Spleen (tissue), 11 donors: ENCODE measurements around the gene GGPS1. TPM values are rescaled to one million over a fixed set of nuclear protein-coding genes. Genes with fewer than 3 reads are reported as not detected.
"Not testable (repeated sequence)": the region's sequence is repeated elsewhere in the genome, so short reads cannot be mapped to it uniquely, and the experiment has no call there.

Source experiments
- DNase-seq: peaks from one replicate; pipeline ENCODE4 v3.0.0-alpha.2; 2020
- H3K27ac ChIP-seq, 8 donors: fragments of 200-600 bp; sonication (generic) in 7 of 8; 1 replicate in 4 of 8; 2 replicates in 4 of 8; pipeline versions ENCODE4 v1.5.0 to v1.8.0; 2016 to 2021; ENCODE audit warnings: inconsistent platforms in 4 of 8, mild to moderate bottlenecking in 4 of 8, moderate library complexity in 1 of 8
- H3K27me3 ChIP-seq, 7 donors: fragments of 200-600 bp; sonication (generic) in 6 of 7; replicated peaks in 1 of 7; 1 replicate in 4 of 7; 2 replicates in 3 of 7; pipeline versions ENCODE4 v1.5.0 to v1.8.0; 2016 to 2021; ENCODE audit warnings: inconsistent platforms in 3 of 7, mild to moderate bottlenecking in 1 of 7
- H3K36me3 ChIP-seq, 6 donors: fragments of 200-600 bp; sonication (generic) in 5 of 6; 1 replicate in 4 of 6; 2 replicates in 2 of 6; pipeline versions ENCODE4 v1.5.0 to v1.8.0; 2016 to 2021; ENCODE audit warnings: inconsistent platforms in 2 of 6
- H3K4me1 ChIP-seq, 6 donors: fragments of 200-600 bp; sonication (generic) in 5 of 6; 1 replicate in 3 of 6; 2 replicates in 3 of 6; pipeline versions ENCODE4 v1.5.0 to v1.8.0; 2016 to 2021; ENCODE audit warnings: inconsistent platforms in 3 of 6
- H3K4me3 ChIP-seq, 8 donors: fragments of 200-600 bp; sonication (generic) in 7 of 8; 1 replicate in 4 of 8; 2 replicates in 4 of 8; pipeline versions ENCODE4 v1.5.0 to v1.8.0; 2016 to 2021; ENCODE audit warnings: inconsistent platforms in 4 of 8, mild to moderate bottlenecking in 4 of 8, moderate library complexity in 2 of 8
- H3K9me3 ChIP-seq, 8 donors: fragments of 200-600 bp; sonication (generic) in 7 of 8; 1 replicate in 4 of 8; 2 replicates in 4 of 8; pipeline versions ENCODE4 v1.5.0 to v1.8.0; 2016 to 2021; ENCODE audit warnings: inconsistent platforms in 4 of 8
- POLR2A ChIP-seq, 3 donors: fragments of 450-650 bp; IDR thresholded peaks; one replicate each; pipeline ENCODE4 v1.5.1; 2017; ENCODE audit warnings: antibody characterized with exemption in 3 of 3, mild to moderate bottlenecking in 1 of 3
- POLR2AphosphoS5 ChIP-seq, 3 donors: sonication (generic); formaldehyde crosslinking; IDR thresholded peaks; one replicate each; pipeline ENCODE4 v1.5.1; 2017; ENCODE audit warnings: antibody characterized with exemption in 3 of 3
- WGBS, 5 donors: extraction: QIAGEN DNeasy Blood & Tissue Kit in 3 of 5; methylation state at CpG; one replicate each; pipeline versions ENCODE4 v1.1.5 to v1.1.7; 2013 to 2018; 5-methylcytosine and 5-hydroxymethylcytosine counted together
- intact Hi-C: fragments of 100-400 bp; cut with DNase I; formaldehyde crosslinking; loops from one replicate; pipeline ENCODE4 v1.15.0; 2023; ENCODE audit warnings: low total_unique reads
- polyA plus RNA-seq, 3 donors: library from polyadenylated mRNA; stranded (reverse); fragments of 200-250 nt; gene quantifications; one replicate each; pipeline ENCODE4 v1.2.1, GENCODE V29; 2013
- total RNA-seq, 7 donors: library from RNA; depleted of rRNA in 3 of 7; stranded (reverse); fragments of >200 nt in 3 of 7; fragmentation: NEBNext Ultra II Directional in 4 of 7; extraction: Animal tissue kit (Norgen Biotek cat#: 25700) in 4 of 7; gene quantifications; one replicate each; pipeline versions ENCODE4 v1.1.0 to v1.2.1, GENCODE V29; 2016 to 2021
- TF ChIP-seq, protein P1 (sequence below), 11 experiments: fragments of 200-600 bp in 7 of 11; fragments of 450-650 bp in 4 of 11; sonication (generic) in 4 of 11; IDR thresholded peaks in 8 of 11; conservative IDR thresholded peaks in 3 of 11; 1 replicate in 7 of 11; 2 replicates in 4 of 11; pipeline versions ENCODE4 v1.4.0 to v1.8.0; 2016 to 2021; ENCODE audit warnings: antibody characterized with exemption in 11 of 11, inconsistent platforms in 4 of 11, mild to moderate bottlenecking in 1 of 11
- donor health status: healthy with polysubstance abuse.
- donor health status: DM: no; HTN: no; CAD: no; lungs with moderate emphysema.
- donor health status: DM: no; HTN: no; CAD: no.
- donor health status: Bipolar disorder and iron deficiency.
- donor health status: healthy.
- donor health status: DM: no; HTN: no; CAD: no.
- donor health status: DM: yes; HTN: yes; CAD: no.

Gene GGPS1
- total and polyA plus RNA-seq, 10 donors, result 23.6 to 34.9 (median 25.8) TPM

DNA sequence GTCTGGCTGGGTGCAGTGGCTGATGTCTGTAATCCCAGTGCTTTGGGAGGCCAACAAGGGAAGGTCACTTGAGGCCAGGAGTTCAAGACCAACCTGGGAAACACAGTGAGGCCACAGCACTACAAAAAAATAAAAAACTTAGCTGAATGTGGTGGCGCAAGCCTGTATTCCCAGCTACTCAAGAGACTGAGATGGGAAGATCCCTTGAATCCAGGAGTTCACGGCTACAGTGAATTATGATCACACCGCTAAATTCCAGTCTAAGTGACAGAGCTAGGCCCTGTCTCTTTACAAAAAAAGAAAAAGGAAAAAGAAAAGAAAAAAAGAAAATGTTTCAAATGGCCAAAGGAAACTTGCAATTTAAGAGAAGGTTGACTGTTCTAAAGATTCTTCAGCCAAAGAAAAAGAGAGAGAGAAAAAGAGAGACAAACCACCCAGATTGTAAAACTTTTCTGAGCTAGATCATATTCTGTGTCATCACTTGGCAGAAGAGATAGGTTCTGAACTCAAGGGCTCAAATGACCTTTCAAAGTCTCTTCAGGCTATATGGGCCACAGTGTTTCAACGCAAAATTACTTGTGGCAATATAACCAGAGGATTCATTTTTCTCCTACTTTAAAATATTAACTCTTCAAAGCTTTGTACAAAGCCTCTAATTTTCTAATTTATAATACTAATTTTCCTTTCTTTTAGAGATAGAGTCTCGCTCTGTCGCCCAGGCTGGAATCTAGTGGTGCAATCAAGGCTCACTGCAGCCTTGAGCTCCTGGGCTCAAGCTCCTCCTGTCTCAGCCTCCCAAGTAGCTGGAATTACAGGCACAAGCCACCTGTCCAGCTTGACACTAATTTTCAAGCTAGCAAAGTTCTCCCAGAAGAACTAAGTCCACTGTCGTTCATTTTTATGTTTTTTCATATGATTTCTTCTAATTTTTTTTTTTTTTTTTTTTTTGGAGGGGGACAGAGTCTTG lies 20.9 kb upstream of the GGPS1 start:
- H3K9me3 ChIP-seq, result no peaks in the 10 kb centered on the region
- DNase-seq, result no peak
- peak overlapping the region in 1 of 8 donors; percentile 22 for H3K27ac ChIP-seq
- TF ChIP-seq, protein P1, sequence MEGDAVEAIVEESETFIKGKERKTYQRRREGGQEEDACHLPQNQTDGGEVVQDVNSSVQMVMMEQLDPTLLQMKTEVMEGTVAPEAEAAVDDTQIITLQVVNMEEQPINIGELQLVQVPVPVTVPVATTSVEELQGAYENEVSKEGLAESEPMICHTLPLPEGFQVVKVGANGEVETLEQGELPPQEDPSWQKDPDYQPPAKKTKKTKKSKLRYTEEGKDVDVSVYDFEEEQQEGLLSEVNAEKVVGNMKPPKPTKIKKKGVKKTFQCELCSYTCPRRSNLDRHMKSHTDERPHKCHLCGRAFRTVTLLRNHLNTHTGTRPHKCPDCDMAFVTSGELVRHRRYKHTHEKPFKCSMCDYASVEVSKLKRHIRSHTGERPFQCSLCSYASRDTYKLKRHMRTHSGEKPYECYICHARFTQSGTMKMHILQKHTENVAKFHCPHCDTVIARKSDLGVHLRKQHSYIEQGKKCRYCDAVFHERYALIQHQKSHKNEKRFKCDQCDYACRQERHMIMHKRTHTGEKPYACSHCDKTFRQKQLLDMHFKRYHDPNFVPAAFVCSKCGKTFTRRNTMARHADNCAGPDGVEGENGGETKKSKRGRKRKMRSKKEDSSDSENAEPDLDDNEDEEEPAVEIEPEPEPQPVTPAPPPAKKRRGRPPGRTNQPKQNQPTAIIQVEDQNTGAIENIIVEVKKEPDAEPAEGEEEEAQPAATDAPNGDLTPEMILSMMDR (IDR thresholded peaks at IDR 0.05 in 8 of 11, conservative IDR thresholded peaks at IDR 0.05 in 3 of 11), result no peak
- no peak for TF ChIP-seq POLR2AphosphoS5 (IDR thresholded peaks at IDR 0.05)
- TF ChIP-seq POLR2A (IDR thresholded peaks at IDR 0.05), result no peak
- H3K36me3 ChIP-seq, result peaks cover 0 to 19% (median 0%) of the 10 kb centered on the region in 6 donors
- peaks cover 31 to 86% (median 73%) of the 10 kb centered on the region in 6 donors for H3K4me1 ChIP-seq
- H3K4me3 ChIP-seq, result no peak overlapping the region
- no peaks in the 10 kb centered on the region for H3K27me3 ChIP-seq
- 87 to 94% (median 90%) methylated on average over 7 of the region's 7 CpGs for WGBS, 5 donors
- intact Hi-C loops, result no loop called here

DNA sequence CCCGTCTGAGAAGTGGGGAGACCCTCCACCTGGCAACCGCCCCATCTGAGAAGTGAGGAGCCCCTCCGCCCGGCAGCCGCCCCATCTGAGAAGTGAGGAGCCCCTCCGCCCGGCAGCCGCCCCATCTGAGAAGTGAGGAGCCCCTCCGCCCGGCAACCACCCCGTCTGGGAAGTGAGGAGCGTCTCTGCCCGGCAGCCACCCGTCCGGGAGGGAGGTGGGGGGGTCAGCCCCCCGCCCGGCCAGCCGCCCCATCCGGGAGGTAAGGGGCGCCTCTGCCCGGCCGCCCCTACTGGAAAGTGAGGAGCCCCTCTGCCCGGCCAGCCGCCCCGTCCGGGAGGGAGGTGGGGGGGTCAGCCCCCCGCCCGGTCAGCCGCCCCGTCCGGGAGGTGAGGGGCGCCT lies 19.2 kb upstream of the GGPS1 start:
- H3K4me3 ChIP-seq, intact Hi-C loops, DNase-seq, H3K27ac ChIP-seq, H3K27me3 ChIP-seq, H3K9me3 ChIP-seq: not testable (repeated sequence)
- WGBS, 5 donors, result 90 to 96% (median 93%) methylated on average over 2 to 32 of the region's 32 CpGs
- peaks cover 41 to 86% (median 78%) of the 10 kb centered on the region in 6 donors for H3K4me1 ChIP-seq
- H3K36me3 ChIP-seq, result peaks cover 0 to 19% (median 0%) of the 10 kb centered on the region in 6 donors

DNA sequence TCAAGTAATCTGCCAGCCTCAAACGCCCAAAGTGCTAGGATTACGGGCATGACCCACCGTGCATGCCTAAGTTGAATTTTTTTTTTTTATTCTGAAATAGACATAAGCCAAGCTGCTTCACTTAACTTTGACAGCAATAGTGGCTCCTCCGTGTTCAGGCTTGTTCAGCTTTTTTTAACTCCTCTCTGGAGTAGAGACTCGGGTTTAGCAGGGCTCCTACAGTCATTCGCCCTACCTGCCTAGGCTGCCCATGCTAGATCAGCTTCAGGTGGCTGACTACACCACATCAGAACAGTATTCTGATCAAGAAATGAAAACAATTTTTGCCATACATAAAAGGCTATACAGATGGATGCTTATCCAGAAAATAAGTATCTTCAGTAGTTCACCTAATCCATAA lies 15.1 kb upstream of the GGPS1 start:
- Histone ChIP-seq H3K27me3 (no peaks in the 10 kb centered on the region), H3K36me3 (peaks cover 0 to 27% (median 0%) of the 10 kb centered on the region in 6 donors), H3K9me3 (no peaks in the 10 kb centered on the region), H3K4me3 (no peak overlapping the region), H3K4me1 (peaks cover 39 to 86% (median 79%) of the 10 kb centered on the region in 6 donors), H3K27ac (no peak overlapping the region)
- no peak for DNase-seq
- TF ChIP-seq POLR2A (IDR thresholded peaks at IDR 0.05), result no peak
- no peak for TF ChIP-seq POLR2AphosphoS5 (IDR thresholded peaks at IDR 0.05)
- TF ChIP-seq, protein P1 (IDR thresholded peaks at IDR 0.05 in 8 of 11, conservative IDR thresholded peaks at IDR 0.05 in 3 of 11), result no peak
- WGBS, 5 donors, result 66 to 81% (median 71%) methylated on average over 6 of the region's 6 CpGs
- intact Hi-C loops, result no loop called here

DNA sequence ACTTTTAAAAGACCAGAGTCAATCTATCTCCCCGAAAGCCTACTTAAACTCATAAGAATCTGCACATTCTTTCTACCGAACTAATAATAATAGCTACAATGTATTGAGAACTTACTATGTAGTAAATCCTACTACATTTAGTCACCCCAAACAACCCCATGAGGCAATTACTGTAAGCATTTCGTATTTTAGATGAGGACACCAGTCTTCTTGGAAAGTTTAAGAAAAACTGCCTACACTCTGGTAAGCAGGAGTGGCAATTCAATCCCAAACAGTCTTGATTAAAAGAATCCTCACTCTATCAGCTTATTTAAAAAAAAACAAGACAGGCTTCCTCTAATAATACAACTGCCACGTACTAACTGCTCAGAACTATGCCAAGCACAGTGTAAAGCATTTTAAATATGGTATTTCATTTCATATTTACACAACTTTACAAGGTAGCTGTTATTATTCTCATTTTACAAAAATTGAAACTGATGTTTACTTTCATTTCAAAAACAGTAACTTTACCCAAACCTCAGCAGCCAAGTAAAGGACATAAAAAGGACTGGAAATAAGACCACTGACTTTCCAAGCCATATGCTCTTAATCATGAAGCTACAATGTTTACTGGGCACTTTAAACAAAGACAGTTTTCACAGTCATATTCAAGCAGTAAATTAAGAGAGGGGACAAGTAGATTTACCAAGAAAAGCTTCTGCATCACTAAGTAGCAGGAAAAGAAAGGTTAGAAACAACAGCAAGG lies 14.3 kb upstream of the GGPS1 start:
- 49 to 75% (median 65%) methylated on average over 4 of the region's 4 CpGs for WGBS, 5 donors
- intact Hi-C loops, result no loop called here

More for the DNA sequence above, 14.3 kb upstream of the GGPS1 start:
- H3K27ac ChIP-seq, result no peak overlapping the region
- TF ChIP-seq POLR2AphosphoS5 (IDR thresholded peaks at IDR 0.05), result no peak
- TF ChIP-seq, protein P1 (IDR thresholded peaks at IDR 0.05 in 8 of 11, conservative IDR thresholded peaks at IDR 0.05 in 3 of 11), result no peak
- no peak for TF ChIP-seq POLR2A (IDR thresholded peaks at IDR 0.05)
- no peak overlapping the region for H3K4me3 ChIP-seq
- no peaks in the 10 kb centered on the region for H3K27me3 ChIP-seq
- H3K36me3 ChIP-seq, result peaks cover 0 to 36% (median 3%) of the 10 kb centered on the region in 6 donors
- no peaks in the 10 kb centered on the region for H3K9me3 ChIP-seq
- no peak for DNase-seq
- H3K4me1 ChIP-seq, result peaks cover 46 to 92% (median 86%) of the 10 kb centered on the region in 6 donors
